HL-60 (cell line): ENCODE results near the gene GDAP1L1.

Source experiments
- DNase-seq, 2 experiments: peaks; one replicate each; pipeline ENCODE4 v3.0.0-alpha.2; 2010 to 2020; ENCODE audit warnings: low read depth in 1 of 2, low spot score in 1 of 2
- H3K27ac ChIP-seq: fragments of 250-450 bp; sonication (Bioruptor Pico); replicated peaks from 2 replicates; pipeline ENCODE4 v1.5.1; 2020; ENCODE audit warnings: mild to moderate bottlenecking, moderate library complexity
- H3K27me3 ChIP-seq: fragments of 250-450 bp; sonication (Bioruptor Pico); 2 replicates; pipeline ENCODE4 v1.5.1; 2021; ENCODE audit warnings: mild to moderate bottlenecking, moderate library complexity; ENCODE audit not compliant: insufficient read depth, poor library complexity, severe bottlenecking
- H3K4me3 ChIP-seq: replicated peaks from 2 replicates; pipeline ENCODE4 v1.5.1; 2011; ENCODE audit warnings: mild to moderate bottlenecking, control low read depth, low read length; ENCODE audit not compliant: insufficient read depth
- CTCF ChIP-seq: IDR thresholded peaks from one replicate; pipeline ENCODE4 v1.5.1; 2011; ENCODE audit warnings: low read length, control low read depth, inconsistent platforms; ENCODE audit not compliant: insufficient read depth
- GABPA ChIP-seq: IDR thresholded peaks from 2 replicates; pipeline ENCODE4 v1.6.1; 2012; ENCODE audit warnings: low read depth
- POLR2AphosphoS5 ChIP-seq: IDR thresholded peaks from 2 replicates; pipeline ENCODE4 v1.6.1; 2012; ENCODE audit warnings: low read depth
- REST ChIP-seq: IDR thresholded peaks from 2 replicates; pipeline ENCODE4 v1.6.1; 2012; ENCODE audit warnings: low read depth; ENCODE audit not compliant: insufficient replicate concordance
- SPI1 ChIP-seq: IDR thresholded peaks from 2 replicates; pipeline ENCODE4 v1.6.1; 2012; ENCODE audit warnings: low read depth, mild to moderate bottlenecking, borderline replicate concordance

Gene GDAP1L1

GRCh38 chr20:44255942-44256341 is 8.8 kb downstream of the GDAP1L1 start:
- TF ChIP-seq REST (no peak), CTCF (no peak), SPI1 (no peak), GABPA (no peak), POLR2AphosphoS5 (no peak)
- Histone ChIP-seq H3K27ac (no peak overlapping the region), H3K4me3 (no peak overlapping the region), H3K27me3 (no peaks in the 10 kb centered on the region)
- no peak for DNase-seq

- Histone ChIP-seq H3K27ac (no peak overlapping the region), H3K27me3 (no peaks in the 10 kb centered on the region), H3K4me3 (no peak overlapping the region)
- no peak for DNase-seq
- TF ChIP-seq SPI1 (no peak), CTCF (no peak), GABPA (no peak), POLR2AphosphoS5 (no peak), REST (no peak)
Observed at GRCh38 chr20:44256961-44257360, 9.9 kb downstream of the GDAP1L1 start.

GRCh38 chr20:44258226-44258890 is 11.2 kb downstream of the GDAP1L1 start:
- Histone ChIP-seq H3K4me3 (no peak overlapping the region), H3K27ac (no peak overlapping the region), H3K27me3 (no peaks in the 10 kb centered on the region)
- no peak for DNase-seq
- TF ChIP-seq CTCF = no peak
- TF ChIP-seq SPI1 = no peak
- TF ChIP-seq REST = no peak
- no peak for TF ChIP-seq GABPA
- no peak for TF ChIP-seq POLR2AphosphoS5
